ACHN (cell line): ENCODE data around the gene PER2.
"Not testable (repeated sequence)": the region's sequence is repeated elsewhere in the genome, so short reads cannot be mapped to it uniquely, and the experiment has no call there.

Experiments used
- DNase-seq: peaks from one replicate; pipeline ENCODE4 v3.0.0-alpha.2; 2015
- in situ Hi-C: cut with HindIII; loops from 2 replicates; pipeline ENCODE4 v1.10.0; 2017; ENCODE audit warnings: low sequenced_read_pairs, low pct_ligation_motif_present, low pct_unique_long_range_greater_than_20kb

The PER2 gene

DNA sequence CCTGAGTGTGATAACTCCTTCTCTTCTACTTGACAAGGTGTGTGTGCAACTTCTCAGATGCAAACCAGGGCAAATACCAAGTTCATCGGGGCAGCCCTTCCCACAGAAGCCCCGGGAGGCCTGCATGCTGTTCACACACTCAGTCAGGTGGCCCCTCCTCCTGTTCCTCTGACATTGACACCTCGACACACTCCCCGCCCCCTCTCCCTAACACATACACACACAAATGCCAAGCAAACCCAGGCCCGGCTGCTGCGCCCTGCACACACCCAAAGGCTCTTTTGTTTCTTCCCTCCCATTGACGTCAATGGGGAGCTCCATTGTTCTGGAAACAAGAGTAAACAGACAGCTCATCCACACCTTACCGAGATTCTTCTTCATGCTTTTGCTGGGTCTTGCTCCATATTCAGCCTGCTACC is 1.7 kb upstream of the PER2 start:
- no peak for DNase-seq
- in situ Hi-C loops = no loop called here

GRCh38 chr2:238289574-238289973 is 1.2 kb upstream of the PER2 start:
- DNase-seq = no peak
- in situ Hi-C loops = no loop called here

DNA sequence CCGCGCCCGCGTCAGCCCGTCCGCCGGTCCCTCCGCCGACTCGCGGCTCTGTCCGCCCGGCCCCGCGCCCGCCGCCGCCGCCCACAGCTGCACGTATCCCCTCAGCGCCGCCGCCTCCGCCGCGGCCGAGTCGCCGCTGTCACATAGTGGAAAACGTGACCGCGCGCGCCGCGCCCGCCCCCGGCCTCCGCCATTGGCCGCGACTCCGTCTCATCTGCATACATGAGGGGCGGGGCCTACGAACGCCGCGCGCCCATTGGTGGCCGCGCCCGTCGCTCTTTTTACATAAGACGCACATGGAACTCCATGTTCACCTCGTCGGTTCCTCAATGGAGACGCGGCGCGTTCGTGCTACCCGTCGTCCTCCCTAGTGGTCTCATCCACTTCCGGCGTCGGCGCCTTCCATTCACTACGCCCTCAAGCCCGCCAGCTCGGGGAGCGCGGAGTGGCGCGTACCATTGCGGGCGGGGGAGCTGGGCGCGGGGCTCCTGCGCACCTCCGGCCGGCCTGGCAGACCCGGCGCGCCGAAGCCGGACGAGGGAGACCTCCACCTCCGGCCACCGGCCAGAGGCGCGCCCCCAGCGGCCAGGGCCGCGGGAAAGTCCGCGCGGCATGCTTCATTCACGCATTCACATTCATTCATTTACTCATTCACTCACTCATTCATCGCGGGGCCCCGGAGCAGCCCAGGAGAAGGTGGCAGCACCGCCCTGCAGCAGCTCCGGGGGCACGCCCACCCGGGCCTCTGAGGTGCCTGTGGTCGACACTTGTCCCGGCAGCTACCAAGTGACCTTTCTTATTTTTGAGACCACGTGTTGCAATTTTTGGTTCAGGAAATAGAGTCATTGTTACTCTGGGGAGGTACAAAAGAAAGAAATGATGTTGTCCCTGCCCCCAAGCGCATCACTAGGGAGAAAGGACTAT is 502 bp upstream of the PER2 start:
- peak; percentile 98 for DNase-seq
- in situ Hi-C loops = no loop called here

DNA sequence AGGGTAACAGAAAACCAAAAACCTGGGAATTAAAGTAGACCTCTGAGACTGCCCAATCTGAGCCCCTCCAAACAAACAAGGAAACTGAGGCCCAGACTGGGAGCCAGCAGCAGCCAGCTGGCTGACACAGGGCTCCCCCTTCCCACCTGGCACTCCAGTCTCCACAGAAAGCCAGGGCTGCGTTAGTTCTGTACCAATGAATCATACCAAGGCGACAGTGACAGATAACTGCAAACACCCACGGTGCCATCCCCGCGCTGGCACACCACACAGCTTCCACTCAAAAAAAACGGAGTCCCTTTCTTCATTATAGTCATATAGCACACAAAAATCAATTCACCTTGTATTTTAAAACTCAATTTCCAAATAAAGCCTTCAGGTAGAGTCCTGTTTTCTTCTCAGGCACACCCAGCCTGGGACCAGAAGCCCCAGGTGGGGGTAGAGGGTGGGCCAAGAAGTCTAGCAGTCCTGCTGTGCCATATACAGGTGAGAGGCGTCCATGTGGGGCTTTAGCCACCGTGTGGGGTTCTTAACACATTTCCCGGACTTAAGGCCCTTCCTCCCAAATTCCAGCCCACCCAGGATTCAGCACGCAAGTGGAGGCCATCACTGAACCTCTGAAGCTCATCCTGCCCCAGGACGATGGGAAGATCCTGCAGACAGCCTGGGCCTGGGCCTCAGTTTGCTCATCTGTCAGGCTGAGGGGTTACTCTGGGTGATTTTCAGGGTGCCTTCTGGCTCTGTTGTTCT is 1.2 kb downstream of the PER2 start:
- no peak for DNase-seq
- in situ Hi-C loops = no loop called here

DNA sequence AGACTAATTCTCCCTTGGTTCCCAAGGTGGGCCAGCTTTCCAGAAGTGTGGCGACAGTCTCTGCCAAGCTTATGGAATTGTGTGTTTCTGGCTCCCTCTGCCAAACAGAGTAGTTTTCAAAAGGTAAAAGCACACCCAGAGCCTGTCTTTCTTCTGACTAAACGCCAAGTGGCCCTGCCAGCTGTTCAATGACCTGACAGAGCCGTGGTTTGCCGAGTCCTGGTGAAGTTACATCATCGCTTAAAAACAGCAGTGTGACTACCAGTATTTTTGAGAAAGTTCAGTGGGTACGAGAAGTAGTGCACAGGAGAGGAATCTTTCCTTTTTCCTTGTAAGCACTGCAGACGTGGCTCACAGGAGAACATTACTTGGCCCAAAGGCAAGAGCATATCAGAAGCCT is 1.9 kb downstream of the PER2 start:
- in situ Hi-C loops = no loop called here

DNA sequence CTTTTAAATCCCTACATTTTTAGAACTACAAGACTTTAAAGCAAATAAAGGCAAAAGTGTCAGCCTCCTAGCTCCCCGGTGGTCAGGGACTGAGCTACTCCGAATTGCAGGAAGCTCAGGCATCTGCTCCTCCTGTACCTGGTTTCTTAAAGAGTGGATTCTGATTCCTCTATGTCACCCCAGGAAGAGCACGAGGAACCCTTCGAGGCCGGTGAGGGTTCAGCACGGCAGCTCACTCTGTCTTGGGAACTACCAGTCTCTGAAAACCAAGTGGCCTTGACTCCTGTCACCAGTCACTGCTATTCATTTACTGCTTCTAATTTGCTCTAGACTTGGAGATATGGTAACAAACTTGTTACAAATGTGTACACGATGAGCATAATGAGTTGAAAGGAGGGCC is 2.3 kb downstream of the PER2 start:
- in situ Hi-C loops = no loop called here
- no peak for DNase-seq

More for the DNA sequence above, 1.9 kb downstream of the PER2 start:
- no peak for DNase-seq

GRCh38 chr2:238285653-238286082 is 2.7 kb downstream of the PER2 start:
- no peak for DNase-seq
- in situ Hi-C loops = no loop called here

GRCh38 chr2:238284802-238285515 is 3.5 kb downstream of the PER2 start:
- in situ Hi-C loops = no loop called here
- DNase-seq = no peak

DNA sequence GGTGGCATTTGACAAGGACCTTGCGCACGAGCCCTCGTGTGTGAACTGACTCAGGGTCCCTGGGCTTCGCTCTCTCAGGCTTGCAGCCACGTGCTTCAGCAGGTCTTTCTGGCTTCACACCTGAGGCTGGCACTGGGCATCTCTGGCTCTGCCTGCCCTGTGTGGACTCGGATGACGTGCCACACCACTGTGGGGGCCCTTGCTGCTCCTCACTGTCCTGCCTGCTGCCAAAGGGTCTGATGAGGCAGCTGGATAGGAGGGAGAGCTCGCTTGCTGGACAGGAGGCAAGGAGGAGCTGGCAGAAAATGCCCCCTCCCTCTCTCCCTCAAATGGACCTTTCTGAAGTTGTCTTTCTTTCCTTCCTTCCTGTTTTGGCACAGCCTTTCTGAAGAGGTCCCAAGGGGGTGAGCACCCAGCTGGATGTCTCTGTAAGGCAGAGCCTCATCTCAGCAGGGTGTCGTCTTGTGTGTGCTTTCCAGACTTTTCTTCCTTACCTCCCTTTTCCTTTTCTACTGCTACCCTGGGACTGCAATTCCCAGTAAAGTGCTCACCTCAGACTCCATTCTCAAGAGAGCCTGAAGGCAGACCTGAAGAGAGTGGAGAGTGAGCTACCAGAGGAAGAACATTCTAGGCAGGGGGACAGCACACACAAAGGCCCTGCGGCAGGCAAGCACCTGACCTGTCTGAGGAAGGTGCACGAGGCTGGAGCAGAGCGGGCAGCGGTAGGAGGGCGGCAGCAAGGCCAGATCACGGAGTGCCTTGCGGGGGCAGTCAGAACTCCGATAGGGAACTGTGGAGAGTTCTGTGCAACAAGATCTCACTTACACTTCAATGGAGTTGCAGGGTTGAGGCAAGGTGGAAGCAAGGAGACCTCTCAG is 5.3 kb downstream of the PER2 start:
- DNase-seq = no peak
- in situ Hi-C loops = no loop called here

GRCh38 chr2:238281826-238282480 is 6.5 kb downstream of the PER2 start:
- no peak for DNase-seq
- in situ Hi-C loops = no loop called here

DNA sequence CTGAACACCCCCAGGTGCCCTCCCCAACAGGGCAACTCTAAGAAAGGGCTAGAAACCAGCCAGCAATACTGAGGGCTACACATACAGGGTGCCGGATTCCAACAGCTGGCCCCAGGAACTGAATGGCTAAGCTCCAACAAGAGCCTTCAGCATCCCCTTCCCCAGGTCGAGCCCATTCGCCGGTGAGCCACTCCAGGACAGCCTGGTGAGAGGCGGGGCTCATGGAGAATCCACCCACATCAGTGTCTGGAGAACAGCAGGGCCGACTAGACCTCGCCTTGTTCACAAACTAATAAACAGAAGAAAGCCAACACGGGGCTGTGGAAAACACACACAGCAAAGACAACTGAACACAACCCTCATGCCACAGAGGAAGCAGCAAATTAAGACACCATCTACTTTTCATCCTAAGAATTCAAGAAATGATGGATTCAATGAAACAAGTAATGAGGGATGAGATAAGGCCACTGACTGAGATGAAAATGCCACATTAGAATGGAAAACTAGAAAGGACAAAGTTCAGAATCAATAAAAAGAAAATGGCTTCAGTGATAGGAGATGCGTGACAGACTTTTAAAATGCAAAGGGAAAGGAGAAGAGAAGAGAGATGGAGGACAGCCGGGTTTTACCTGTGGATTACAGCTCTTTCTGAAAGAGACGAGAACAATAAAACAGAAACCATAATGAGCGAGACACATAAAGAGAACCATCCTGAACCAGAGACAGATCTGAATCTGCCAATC is 8.2 kb downstream of the PER2 start:
- in situ Hi-C loops = no loop called here
- DNase-seq = no peak

DNA sequence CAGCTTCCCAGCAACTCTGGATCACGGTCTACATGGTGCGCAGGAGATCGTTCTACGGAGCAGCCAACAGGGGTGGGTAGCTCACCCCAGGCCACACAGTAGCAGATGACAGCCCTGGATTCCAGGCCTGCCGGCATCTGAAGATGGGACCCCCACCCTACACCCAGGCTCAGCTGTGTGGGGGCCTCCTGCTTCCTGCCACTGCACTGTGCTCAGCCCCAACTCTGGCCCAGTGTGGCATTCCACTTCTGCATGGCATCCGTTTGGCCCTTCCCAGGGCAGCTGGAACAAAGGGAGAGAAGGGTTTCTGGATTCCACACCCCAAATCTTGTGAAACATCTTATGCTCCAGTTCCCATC is 9.1 kb downstream of the PER2 start:
- no peak for DNase-seq

GRCh38 chr2:238278626-238279323 is 9.6 kb downstream of the PER2 start:
- DNase-seq = no peak
- in situ Hi-C loops = no loop called here

More for the DNA sequence above, 9.1 kb downstream of the PER2 start:
- in situ Hi-C loops = no loop called here

DNA sequence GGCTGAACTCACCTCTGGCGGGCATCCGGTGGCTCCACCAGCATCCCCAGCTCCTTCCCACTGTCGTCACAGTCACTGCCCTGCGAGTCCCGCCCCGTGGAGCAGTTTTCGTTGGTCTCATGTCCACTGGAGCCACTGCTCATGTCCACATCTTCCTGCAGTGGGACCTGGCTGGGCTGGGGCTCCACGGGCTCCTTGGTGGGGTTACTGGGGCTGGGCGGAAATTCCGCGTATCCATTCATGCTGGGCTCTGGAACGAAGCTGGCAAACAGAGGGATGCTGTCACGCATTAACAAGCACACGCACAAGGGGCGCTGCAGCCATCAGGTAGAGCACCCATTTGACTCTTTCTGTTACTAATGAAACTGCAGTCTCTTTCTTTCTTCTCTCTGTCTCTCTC is 10.7 kb downstream of the PER2 start:
- in situ Hi-C loops = no loop called here
- DNase-seq = peak; percentile 69

DNA sequence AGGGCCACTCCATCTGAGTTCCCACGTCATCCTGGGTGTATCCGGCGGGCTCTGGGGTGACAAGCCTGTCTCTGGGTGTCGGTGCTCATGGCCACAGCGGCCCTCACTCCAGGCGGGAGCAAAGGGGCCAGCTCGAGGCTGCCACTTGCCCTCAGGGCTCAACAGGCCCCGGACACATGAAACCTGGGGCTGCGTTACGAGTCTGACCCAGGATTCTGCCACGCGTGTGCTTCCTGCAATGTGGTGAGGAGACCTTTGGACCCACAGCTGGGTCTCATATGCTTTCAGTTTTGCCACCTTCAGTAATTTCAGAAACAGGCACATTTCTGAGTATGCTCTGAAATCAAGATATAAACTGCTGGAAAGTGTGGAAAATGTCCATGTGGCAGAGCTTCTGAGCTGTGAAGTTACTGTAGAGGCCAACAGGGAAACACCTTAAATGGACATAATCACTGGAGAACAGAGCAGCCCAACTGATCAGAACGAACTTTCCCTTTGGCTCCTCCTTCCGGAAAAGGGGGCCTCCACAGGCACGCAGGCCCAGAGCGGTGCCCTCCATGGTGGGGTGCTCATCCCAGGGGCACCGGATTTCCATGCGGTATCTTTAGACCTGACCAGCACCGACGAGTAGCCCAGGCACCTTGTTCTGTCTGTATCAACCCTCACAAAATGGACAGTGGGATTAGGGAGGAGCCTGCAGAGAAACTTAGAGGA is 14.1 kb downstream of the PER2 start:
- in situ Hi-C loops = no loop called here
- no peak for DNase-seq

- in situ Hi-C loops, DNase-seq: not testable (repeated sequence)
Observed at GRCh38 chr2:238273433-238273832, 15.0 kb downstream of the PER2 start.
